ENCODE measurements around the gene EPHB1.
"Not testable (repeated sequence)": the region's sequence is repeated elsewhere in the genome, so short reads cannot be mapped to it uniquely, and the experiment has no call there.

Gene EPHB1

DNA sequence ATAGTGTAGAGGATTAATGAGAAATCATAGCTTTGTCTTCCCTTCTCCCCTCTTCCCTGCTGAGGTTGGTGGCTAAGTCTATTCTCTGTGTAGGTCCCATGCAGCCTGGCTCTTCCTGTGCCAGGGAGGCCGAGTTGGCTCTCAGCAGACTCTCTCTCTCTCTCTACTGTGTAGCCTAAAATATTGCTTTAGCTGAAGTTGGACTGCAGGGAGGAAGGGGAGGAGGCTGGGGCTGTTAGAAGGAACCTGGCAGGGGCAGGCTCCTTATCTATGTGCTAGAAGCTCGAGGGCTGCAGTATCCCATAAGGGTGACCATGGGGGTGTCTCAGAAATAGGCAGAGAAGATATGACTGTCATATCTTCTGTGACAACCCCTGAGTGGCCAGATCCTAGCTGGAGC lies 160.8 kb downstream of the EPHB1 start:
- no peak for DNase-seq (ENCODE audit: low spot score)

DNA sequence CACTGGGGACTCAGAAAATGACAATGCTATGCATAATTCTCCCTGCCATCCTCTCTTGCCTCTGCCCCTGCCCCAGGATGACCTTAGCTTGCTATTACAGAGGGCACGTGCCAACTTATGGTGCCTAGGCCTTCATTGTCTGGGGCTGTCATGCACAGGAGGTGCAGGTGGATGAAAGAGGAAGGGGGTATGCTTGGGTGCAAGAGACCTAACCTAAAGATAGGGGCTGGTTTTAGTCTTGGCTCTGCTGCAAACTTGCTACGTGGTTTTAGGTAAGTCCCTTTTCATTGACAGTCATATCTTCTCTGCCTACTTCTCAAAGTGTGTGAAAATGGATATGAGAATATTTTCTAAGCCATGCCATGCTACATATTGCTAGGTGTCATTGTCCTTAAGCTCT lies 161.3 kb downstream of the EPHB1 start:
- DNase-seq (ENCODE audit: low spot score) = no peak

DNA sequence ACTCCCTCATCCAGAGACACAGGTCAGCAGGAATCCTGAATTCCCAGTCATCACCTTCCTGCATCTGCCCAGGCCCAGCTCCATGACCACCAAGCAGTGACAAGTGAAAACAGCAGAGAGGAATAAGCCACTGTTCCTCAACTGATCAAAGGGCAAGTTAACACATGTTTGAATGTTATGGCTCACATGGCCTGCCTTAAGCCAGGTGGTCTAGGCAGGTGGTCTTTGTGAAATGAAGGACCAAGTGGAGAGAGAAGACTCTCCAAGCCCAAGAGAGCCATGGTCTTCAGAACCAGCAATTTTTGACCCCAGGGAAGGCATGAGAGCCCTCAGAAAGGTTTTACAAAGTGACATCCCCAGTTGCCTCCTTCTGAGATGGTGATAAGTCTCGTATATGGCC lies 161.8 kb downstream of the EPHB1 start:
- DNase-seq (ENCODE audit: low spot score) = no peak

DNA sequence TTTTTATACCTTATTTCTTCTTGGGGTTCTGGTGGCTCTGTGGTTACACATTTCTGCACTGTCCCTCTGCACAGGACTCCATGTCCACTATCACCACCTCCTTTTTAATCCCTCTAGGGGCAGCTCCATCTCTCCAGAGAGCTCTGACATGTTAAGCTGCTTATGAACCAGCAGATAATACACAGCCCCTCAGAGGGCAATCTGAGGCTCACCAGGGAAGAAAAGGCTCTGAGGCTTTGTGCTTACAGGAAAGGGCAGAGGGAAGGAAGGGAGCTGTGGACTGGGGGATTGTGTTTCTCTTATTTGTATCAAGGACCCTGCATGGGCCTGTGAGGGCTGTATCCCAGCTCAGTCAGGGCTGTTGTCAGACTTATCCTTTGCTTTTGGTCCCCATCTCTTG lies 164.5 kb downstream of the EPHB1 start:
- DNase-seq (ENCODE audit: low spot score) = no peak

DNA sequence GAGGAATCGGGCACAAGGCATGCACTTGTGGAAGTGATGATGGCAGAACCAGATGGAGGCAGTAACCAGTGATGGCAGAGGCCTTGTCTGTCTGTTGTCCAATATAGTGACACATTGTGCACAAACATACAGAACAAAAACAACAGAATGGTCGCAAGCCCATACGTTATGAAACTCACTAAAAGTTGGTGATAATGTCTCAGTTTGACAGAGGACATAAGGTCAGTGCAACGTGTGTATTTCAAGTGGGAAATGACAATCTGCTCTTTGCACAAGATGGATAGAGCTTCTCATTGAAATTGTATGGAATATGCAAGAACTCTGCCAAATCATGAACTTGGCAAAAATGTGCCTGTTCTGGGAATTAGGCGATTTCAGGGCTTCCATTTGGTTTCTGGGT lies 169.2 kb downstream of the EPHB1 start:
- DNase-seq (ENCODE audit: low spot score) = no peak

DNA sequence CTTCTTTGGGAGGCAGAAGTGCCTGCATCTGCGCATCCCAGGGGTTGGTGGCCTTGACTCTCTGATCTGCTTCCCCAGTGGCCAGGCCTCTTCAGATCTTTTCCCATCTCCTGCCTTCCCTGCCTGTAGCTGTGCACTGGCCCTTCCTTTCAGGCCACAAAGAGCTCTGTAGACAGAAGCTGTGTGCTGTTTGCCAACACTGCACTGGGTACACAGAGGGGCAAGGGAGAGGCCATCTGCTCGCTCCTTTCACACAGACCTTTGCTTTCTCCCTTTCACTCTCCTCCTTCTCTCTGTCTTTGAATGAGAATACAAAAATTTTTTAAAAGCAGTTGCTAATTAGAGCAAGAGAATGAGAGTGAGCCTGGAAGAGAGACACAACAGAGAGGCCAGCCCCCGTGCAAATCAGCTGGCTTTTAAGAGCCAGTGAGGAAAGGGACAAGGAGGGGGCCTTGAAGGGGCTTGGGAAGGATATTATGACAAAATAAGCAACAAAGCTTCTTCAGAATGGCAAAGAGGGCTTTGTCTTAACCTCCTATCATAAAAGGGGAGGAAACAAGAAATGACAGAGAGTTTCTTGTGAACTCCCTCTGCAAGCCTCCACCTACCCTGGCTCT lies 170.9 kb downstream of the EPHB1 start:
- no peak for DNase-seq (ENCODE audit: low spot score)

DNA sequence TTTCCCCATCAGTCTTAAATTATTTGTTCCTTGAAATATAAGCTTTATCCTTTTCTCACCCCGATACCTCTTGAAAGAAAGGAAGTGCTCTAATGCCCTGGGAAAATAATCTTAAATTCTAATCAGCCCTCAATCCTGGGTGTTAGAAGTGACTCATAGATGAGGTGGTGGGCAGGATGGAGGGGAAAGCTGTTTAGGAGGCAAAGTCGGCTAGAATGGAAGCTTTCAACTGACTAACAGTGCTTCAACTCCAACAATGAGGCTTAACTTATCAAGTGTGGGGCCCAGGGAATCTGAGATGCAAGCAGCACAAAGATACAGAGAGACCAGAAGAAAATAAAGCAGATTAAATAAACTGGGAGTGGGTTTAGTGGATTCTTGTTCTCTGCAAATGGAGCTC lies 175.8 kb downstream of the EPHB1 start:
- no peak for DNase-seq (ENCODE audit: low spot score)

DNA sequence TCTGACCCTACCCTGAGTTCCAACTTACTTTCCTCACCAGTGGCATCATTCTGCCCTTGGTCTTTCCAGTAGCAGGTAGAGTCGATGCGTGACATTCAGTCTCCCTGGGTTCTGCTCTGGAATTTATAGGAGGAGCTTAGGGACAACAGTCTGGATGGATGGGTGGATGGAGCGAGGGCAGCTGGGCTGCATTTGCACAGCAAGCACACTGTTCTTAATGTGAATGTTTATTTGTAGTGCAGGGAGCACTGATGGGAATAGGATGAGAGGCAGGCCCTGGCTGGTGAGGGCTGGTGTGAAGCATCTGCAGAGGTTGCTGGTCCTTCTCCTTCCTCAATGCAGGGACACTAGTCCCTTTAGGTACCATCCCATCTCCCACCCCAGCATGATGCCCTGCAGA lies 176.2 kb downstream of the EPHB1 start:
- DNase-seq (ENCODE audit: low spot score) = no peak

DNA sequence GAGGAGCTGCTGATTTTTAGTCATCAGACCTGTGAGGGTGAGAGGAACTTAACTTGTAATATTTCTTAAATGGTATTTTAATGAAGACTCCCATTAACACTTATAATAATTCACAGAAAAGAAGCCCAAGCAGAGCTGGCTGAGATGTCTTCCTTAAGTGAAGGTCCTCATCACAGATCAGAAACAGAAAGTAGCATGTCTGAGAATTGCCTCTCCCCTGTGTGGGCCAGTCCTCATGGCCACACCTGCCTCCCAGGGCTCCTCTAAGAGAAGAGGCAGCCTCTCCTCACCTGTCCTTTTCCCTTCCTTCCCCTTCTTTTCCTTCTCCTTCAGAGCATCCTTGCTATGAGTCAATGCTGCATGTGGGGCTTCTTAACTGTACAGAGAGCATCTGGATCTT lies 176.8 kb downstream of the EPHB1 start:
- DNase-seq (ENCODE audit: low spot score) = not testable (repeated sequence)

DNA sequence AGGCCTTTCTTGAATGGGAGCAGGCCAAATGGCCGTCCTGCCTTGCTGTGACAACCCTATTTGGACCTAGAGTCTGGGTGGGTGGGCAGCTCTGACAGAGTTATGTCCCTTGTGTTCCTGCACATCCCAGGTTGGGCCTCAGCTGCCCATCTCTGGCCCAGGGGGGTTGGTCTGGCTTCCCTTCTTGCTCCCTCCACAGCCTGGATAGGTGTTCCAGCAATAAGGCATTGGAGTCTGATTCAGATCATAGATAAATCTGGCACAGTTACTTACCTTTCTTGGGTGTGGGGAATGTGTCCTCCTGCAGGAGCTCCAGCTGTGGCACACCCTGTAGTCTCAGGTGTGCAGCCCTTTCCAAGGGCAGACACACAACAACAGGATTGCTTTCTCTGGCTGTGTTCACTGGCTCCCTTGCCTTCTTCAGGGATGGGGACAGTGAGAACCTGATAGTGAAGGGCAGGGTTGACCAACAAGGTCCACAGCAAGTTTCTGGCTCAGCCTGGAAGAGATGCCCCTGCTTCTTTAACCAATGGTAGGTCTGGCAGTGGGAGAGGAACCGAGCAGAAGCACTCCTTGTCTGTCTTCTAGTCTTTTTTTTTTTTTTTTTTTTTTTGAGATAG lies 177.9 kb downstream of the EPHB1 start:
- no peak for DNase-seq (ENCODE audit: low spot score)

DNA sequence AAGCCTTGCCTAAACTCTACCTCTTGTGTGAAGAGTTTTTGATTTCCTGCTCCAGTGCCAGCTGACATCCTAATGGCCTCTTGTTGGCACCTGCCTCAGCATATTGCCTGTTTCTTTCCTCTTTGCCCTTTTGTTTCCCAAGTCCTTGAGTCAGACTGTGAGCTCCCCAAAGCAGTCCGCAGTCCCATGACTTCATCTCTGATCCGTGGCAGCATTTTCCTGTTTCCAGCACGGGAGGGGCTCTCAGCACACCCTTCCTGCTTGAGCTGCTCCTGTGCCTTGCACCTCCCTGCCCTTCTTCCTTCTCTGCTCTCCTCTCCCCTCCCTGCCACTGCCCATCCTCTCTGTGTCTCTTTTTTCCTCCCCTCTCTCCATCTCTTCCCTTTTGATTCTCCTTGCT lies 179.6 kb downstream of the EPHB1 start:
- no peak for DNase-seq (ENCODE audit: low spot score)

DNA sequence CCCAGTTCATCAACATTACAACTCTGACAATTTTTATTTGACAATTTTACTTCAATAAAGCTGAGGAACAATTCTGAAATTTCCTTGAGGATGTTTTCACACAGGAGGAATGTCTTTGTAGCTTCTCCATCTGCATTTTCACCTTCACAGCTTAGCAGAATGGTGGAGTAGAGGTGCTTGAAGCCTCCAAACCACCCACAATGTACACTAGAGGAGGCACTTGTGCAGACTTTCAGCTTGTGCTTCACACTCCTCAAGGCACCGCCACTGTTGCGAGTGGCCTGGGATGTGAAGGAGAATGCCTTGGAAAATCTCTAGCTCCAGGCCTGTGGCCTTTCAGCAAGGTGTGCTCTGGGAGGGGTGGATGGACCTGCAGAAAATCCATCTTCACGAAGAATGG lies 181.9 kb downstream of the EPHB1 start:
- DNase-seq (ENCODE audit: low spot score) = peak; percentile 4

DNA sequence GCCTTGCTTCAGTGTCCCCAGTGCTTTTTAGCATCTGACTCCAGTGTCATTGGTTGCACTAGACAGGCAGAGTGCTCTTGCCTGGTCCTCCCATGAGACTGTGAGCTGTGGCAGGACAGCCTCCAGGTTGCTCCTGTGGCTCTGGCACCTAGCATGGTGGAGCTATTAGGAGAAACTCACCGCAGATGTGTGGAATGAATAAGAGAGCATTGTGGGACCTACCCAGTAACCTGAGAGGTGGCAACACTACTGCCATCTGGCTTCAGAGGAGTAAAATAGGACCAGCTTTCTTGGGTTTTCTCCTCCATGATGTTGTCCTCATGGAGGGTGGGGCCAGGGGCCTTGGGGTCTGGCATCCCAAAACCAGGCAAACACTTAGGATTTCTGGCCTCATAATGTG lies 183.6 kb downstream of the EPHB1 start:
- DNase-seq (ENCODE audit: low spot score) = no peak

DNA sequence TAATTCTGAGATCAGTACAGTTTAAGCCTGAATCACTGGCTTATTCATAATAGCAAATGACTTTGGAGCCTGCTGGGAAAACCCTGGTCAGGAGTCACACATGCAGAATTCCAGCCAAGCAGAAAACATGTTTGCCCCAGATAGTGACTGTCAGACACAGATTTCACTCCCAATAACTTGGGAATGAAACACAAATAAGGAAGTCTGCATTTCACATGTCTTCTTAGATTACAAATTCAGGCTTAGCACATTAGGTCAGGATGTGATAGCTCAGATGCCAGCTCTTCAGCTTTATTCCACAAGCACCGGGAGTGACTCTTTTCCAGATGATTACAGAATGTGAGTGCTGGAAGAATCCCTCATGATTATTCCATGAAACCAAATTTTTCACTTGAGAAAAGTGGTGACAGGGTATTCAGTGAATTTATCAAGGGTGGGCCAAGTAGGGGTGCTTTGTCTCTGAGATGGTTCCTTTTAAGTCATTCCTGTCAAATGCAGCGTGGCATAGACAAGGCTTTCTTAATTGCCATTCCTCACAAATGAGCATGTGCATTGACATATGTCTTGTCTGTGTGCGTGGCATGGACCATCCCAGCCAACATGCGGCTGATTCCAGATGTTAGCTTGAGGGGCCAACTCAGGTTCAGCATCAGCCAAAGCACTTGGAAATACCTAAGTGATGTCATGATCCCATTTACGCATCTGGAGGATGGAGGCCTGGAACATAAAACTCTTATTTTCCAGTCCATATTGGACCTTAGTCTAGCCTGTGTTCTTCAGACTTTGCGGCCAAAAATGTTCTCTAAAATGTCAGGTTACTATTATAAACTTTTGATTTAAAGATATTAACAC lies 191.0 kb downstream of the EPHB1 start:
- no peak for DNase-seq (ENCODE audit: low spot score)

DNA sequence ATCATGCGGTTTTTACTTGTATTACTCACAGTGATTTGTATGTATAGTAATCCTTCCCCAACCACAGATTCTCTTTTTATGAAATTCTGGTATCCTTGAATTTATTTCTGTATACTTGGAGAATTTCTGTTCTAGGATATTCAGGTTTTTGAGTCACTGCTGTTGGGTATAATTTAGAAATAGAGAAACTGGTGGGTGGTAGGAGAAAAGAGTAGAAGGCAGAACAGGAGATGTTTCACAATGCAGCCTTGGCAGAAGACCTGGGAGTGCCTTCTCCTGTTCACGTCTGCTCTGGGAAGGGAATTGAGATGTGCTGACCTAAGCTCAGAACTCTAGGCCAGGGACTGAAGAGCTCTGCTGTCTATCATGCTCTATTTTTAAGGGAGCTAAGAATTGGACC lies 193.6 kb downstream of the EPHB1 start:
- no peak for DNase-seq (ENCODE audit: low spot score)

DNA sequence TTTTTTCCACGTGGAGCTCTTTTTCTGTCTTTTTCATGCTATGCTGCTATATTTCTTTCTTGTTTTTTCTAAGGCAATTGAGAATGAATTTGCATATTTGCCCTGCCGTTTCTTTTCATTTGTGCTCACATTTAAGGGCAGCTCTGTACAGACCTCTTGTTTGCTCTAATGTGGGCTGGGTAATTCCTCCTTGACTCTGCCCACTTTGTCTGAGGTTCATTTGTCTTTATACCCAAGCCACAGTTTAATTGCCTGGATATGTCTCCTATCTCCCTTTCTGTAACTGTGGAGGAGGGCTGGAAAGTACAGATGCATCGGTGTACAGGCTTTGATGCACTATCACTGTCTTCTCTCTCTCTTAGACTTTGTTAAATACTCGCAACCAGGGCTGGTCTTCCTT lies 195.9 kb downstream of the EPHB1 start:
- DNase-seq (ENCODE audit: low spot score) = no peak

DNA sequence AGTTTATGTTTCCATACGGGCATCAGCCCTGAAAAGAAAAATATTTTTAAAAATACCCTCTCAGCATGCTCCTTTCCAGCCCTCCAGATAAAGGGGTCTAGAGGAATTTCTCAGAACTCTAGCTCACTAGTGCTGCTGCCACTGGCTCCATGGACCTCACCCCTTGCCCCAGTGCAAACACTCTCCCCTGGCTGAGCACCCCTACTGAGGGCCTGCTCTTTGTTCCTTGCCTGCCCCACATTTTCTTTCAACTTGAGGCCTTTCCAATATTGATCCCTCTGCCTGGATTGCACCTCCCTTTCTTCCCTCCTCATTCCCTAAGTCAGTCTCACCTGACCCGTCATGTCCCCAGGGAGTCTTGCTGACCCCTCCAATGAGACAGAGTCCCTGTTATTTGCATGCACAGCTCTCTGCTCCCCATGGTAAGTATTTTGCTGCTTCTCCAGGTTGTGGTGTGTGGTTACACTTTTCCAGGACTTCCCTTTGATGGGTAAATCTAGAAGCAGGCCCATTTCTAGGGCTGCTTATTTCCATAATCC lies 196.5 kb downstream of the EPHB1 start:
- DNase-seq (ENCODE audit: low spot score) = no peak

DNA sequence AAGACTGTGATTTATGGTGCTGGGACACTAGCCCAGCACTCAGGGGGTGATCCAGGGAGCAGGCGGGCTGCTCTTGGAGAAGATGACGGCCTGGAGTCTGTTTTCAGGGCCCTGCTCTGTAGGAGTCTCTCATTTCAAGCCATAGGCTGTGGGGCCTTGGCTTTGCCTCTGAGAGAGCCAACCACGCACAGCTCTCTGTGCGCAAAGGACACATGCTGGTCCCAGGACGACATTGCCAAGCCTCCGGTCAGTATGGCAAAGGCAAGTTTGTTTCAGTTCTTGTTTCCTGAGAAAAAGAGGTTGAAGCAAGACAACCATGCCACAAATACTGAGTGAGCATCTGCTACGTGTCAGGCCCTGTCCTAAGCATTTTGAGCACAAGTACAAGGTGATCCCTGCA lies 197.1 kb downstream of the EPHB1 start:
- no peak for DNase-seq (ENCODE audit: low spot score)

DNA sequence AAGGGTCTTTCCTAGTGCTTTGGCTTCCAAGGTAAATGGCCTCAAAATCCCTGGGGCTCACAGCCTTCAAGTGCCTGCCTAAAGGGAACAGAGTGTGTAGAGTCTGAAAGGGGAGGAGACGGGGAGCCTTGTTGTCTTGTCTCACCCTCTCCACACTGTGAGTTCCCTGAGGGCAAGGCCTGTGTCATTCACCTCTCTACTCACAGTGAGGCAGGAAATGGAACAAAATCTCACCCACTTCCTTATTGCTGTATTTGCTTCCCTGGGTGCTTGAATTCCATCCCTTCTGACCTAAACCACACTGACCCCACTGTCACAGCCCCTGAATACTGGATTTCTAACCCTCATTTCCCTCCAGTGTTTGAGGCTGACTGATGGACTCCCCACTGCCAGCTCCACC lies 197.5 kb downstream of the EPHB1 start:
- DNase-seq (ENCODE audit: low spot score) = no peak

DNA sequence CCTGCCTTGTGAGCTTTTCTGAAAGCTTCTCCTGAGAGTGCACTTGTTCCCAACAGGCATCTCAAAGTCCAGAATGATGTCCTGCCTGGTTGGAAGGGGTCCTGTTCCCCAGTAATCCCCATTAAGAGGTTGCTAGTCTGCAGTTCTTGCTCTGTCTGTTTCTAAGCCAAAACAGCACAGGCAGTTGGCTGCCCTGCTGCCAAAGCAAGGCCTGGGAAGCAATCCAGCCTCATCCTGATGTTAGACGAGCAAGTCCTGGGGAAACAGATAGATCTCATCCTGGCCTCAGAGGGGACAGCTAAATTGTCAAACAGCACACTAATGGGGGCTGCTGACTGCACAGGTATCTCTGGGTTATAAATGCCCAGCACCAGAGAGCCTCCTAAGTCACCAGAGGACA lies 198.0 kb downstream of the EPHB1 start:
- DNase-seq (ENCODE audit: low spot score) = no peak

DNA sequence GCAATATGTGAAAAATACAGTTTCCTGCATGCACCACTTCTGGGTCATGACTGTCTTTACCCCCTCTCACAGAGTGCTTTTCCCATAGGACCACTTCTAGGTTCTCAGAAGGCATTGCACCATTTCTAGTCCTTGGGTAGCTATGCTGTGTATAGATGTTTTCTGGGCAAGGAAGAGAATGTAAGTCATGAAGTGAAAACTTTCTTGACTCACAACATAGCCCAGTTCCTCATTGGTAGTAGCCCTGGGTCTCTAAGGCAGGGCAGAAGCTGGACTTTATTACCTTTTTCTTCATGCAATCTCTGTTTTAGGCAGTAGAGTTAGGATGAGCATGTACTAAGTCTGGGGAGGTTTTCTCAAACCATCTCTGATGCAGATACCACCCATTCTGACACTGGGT lies 203.1 kb downstream of the EPHB1 start:
- no peak for DNase-seq (ENCODE audit: low spot score)

DNA sequence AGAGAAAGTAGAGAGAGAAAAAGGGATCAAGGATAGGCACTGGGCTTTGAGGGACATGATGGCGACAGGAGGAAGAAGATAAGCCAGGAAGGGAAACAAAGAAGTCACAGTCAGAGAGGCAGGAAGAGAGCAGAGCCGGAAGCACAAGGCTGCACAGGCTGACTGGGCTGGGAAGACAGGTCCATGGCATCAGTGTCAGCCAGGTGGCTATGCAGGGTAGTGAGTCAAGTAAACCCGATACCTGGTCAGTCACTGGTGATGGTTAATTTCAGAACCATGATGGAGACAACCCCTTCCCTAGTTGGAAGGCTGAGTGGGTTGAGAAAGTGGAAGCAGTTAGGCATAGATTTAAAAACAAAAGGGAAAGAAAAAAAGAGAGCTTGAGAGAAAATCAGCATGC lies 203.8 kb downstream of the EPHB1 start:
- no peak for DNase-seq (ENCODE audit: low spot score)

DNA sequence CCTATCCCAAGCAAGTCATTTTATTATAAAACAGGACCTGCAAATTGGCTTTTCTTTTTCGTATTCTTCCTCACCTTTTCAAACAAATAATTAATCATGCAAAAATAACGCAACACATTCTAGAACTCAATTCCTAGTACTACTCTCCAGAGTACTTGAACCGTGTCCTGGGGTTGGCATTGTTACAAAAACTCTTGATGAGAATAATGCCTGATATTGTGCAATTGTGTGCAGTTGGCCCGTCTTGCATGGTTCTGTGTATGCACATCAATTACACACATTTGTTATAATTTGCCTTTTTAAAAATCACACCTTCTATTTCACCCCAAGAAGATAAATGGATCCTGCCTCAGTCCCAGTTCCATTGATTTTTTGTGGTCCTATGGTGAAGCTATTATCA lies 205.4 kb downstream of the EPHB1 start:
- DNase-seq (ENCODE audit: low spot score) = no peak
